Natural killer cell (primary cell): ENCODE measurements around the gene WDFY4. TPM values are rescaled to one million over a fixed set of nuclear protein-coding genes. Genes with fewer than 3 reads are reported as not detected.

Experiments
- ATAC-seq, 3 donors: fragments of 150-1000 bp in 2 of 3; fragments of 200-7000 bp in 1 of 3; cut with Tn5 transposase; 1 replicate in 1 of 3; 2 replicates in 2 of 3; pipeline ENCODE4 v1.10.0; 2021; ENCODE audit warnings: mild to moderate bottlenecking in 2 of 3, moderate library complexity in 2 of 3
- DNase-seq, 2 donors: peaks; one replicate each; pipeline versions ENCODE4 v3.0.0 to v3.0.0-alpha.2; 2013 to 2021; ENCODE audit warnings: mixed read lengths in 1 of 2
- H3K27ac ChIP-seq: one replicate; pipeline ENCODE4 v1.5.1; 2013; ENCODE audit warnings: mild to moderate bottlenecking, low read length
- H3K27me3 ChIP-seq: one replicate; pipeline ENCODE4 v1.6.1; 2013; ENCODE audit warnings: low read length; ENCODE audit not compliant: control insufficient read depth, insufficient read depth
- H3K36me3 ChIP-seq: one replicate; pipeline ENCODE4 v1.6.1; 2013; ENCODE audit warnings: low read length; ENCODE audit not compliant: control insufficient read depth, insufficient read depth
- H3K4me1 ChIP-seq: one replicate; pipeline ENCODE4 v1.6.1; 2013; ENCODE audit warnings: low read length; ENCODE audit not compliant: control insufficient read depth, insufficient read depth
- H3K4me3 ChIP-seq: one replicate; pipeline ENCODE4 v1.5.1; 2013; ENCODE audit warnings: low read length
- H3K9me3 ChIP-seq: one replicate; pipeline ENCODE4 v1.6.1; 2013; ENCODE audit warnings: low read length; ENCODE audit not compliant: control insufficient read depth, insufficient read depth
- H3K27ac Mint-ChIP-seq, 2 donors: one replicate each; pipeline ENCODE4 v1.8.0; 2022; ENCODE audit warnings: mild to moderate bottlenecking in 2 of 2, mixed read lengths in 2 of 2, moderate library complexity in 1 of 2
- H3K27me3 Mint-ChIP-seq, 2 donors: one replicate each; pipeline ENCODE4 v1.8.0; 2022; ENCODE audit warnings: low read depth in 2 of 2, mixed read lengths in 2 of 2
- H3K36me3 Mint-ChIP-seq: one replicate; pipeline ENCODE4 v1.8.0; 2022; ENCODE audit warnings: mixed read lengths
- H3K4me1 Mint-ChIP-seq, 2 donors: one replicate each; pipeline ENCODE4 v1.8.0; 2022; ENCODE audit warnings: mixed read lengths in 2 of 2
- H3K4me3 Mint-ChIP-seq: one replicate; pipeline ENCODE4 v1.8.0; 2022; ENCODE audit warnings: mild to moderate bottlenecking, moderate library complexity, mixed read lengths
- H3K9me3 Mint-ChIP-seq, 2 donors: one replicate each; pipeline ENCODE4 v1.8.0; 2022; ENCODE audit warnings: mixed read lengths in 2 of 2
- WGBS: methylation state at CpG from one replicate; pipeline ENCODE4 v1.1.7; 2013; ENCODE audit warnings: missing lambda C conversion rate; ENCODE audit not compliant: insufficient coverage; 5-methylcytosine and 5-hydroxymethylcytosine counted together
- intact Hi-C: fragments of 100-400 bp; cut with micrococcal nuclease; formaldehyde crosslinking; loops from one replicate; pipeline ENCODE4 v1.14.2; 2022
- total RNA-seq, 4 donors: library from RNA; stranded (reverse); fragments of 120-200 nt in 1 of 4; gene quantifications; one replicate each; pipeline versions ENCODE4 v1.2.3 to v1.2.4, GENCODE V29; 2013 to 2022
- TF ChIP-seq, protein P1 (sequence below): fragments of 200-600 bp; IDR thresholded peaks from one replicate; pipeline ENCODE4 v1.8.0; 2022; ENCODE audit warnings: antibody characterized with exemption

Gene WDFY4
- total RNA-seq, 3 donors from 2014 or later (not counting 1 experiment from before 2014, with no cell fraction given) = 1.7 to 8.4 (median 3.5) TPM

DNA sequence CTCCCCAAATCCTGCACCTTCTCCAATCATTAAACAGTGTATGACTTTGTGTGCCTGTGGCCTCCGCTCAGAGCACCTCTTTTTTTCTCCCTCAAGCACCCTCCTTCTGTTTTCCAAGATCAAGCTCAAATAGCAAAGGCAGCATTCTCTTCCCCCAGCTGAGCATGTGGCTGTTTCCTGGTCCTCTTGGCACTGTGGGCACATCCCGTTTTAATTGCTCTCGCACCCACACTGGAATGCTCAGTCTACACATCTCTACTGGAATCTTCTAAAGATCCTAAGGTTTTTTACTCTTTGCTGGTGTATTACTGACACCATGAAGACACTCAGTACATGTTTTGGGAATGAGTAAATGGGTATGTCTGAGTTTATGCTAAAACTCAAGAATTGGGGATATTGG is 107.4 kb downstream of the WDFY4 start:
- H3K9me3 Mint-ChIP-seq = no peaks in the 10 kb centered on the region
- 91% methylated on average over 3 of the region's 3 CpGs for WGBS
- no peak overlapping the region for H3K4me3 Mint-ChIP-seq
- H3K4me1 Mint-ChIP-seq = no peaks in the 10 kb centered on the region
- H3K36me3 ChIP-seq = no peaks in the 10 kb centered on the region
- TF ChIP-seq, protein P1, sequence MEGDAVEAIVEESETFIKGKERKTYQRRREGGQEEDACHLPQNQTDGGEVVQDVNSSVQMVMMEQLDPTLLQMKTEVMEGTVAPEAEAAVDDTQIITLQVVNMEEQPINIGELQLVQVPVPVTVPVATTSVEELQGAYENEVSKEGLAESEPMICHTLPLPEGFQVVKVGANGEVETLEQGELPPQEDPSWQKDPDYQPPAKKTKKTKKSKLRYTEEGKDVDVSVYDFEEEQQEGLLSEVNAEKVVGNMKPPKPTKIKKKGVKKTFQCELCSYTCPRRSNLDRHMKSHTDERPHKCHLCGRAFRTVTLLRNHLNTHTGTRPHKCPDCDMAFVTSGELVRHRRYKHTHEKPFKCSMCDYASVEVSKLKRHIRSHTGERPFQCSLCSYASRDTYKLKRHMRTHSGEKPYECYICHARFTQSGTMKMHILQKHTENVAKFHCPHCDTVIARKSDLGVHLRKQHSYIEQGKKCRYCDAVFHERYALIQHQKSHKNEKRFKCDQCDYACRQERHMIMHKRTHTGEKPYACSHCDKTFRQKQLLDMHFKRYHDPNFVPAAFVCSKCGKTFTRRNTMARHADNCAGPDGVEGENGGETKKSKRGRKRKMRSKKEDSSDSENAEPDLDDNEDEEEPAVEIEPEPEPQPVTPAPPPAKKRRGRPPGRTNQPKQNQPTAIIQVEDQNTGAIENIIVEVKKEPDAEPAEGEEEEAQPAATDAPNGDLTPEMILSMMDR = no peak
- no peak overlapping the region for H3K27ac Mint-ChIP-seq
- H3K4me3 ChIP-seq = no peak overlapping the region
- DNase-seq (no peak), ATAC-seq (no peak)
- H3K36me3 Mint-ChIP-seq = no peaks in the 10 kb centered on the region
- intact Hi-C loops = no loop called here
- no peaks in the 10 kb centered on the region for H3K27me3 ChIP-seq
- H3K27ac ChIP-seq = no peak overlapping the region
- H3K27me3 Mint-ChIP-seq = peaks cover 15 to 32% of the 10 kb centered on the region in 2 donors
- H3K9me3 ChIP-seq = no peaks in the 10 kb centered on the region
- H3K4me1 ChIP-seq = no peaks in the 10 kb centered on the region

DNA sequence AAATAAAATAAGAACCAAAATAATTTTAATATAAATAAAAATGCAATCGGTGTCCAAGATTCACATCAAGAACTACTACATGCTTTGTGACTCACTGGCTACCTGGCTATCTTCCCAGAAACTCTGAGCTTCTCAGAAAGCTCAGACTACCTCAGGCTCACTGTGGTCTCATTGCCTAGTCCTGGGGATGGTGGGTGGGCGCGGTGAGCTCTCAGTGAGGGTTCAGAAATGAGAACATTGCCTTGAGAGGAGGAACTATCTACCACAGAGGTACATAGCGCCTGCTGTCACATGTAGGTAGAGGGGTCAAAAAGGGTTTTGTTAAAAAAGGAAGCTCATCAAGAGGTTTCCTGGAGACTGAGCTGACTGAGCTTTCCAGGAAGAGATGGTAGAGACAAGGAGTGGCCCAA is 108.0 kb downstream of the WDFY4 start:
- no peaks in the 10 kb centered on the region for H3K9me3 ChIP-seq
- TF ChIP-seq, protein P1 = no peak
- Mint-ChIP-seq H3K27me3 (peaks cover 15 to 26% of the 10 kb centered on the region in 2 donors), H3K9me3 (no peaks in the 10 kb centered on the region), H3K4me1 (no peaks in the 10 kb centered on the region), H3K36me3 (no peaks in the 10 kb centered on the region), H3K27ac (no peak overlapping the region), H3K4me3 (no peak overlapping the region)
- WGBS = 79% methylated on average over 4 of the region's 4 CpGs
- H3K4me3 ChIP-seq = no peak overlapping the region
- intact Hi-C loops = no loop called here
- no peaks in the 10 kb centered on the region for H3K4me1 ChIP-seq
- ATAC-seq = no peak
- H3K27ac ChIP-seq = no peak overlapping the region
- no peak for DNase-seq
- H3K27me3 ChIP-seq = no peaks in the 10 kb centered on the region
- H3K36me3 ChIP-seq = no peaks in the 10 kb centered on the region

DNA sequence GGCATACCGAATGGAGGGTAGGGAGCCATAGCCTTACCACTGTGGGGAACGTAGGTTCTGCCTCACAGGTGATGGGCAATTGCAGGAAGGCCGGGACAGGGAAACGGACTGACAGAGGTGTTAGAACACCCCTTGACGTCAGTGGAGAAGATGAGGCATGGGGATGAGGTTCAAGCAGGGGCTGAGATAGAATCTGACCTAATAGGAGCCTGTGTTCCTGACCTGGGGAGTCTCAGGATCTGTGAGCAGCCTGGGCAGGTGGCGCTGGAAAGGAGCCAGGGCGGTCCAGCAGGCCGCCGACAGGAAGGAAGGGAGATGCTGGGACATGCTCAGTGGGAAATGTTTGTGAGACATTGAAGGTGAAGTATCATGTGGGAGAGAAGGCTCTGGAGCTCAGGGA is 109.4 kb downstream of the WDFY4 start:
- intact Hi-C loops = no loop called here
- H3K9me3 ChIP-seq = no peaks in the 10 kb centered on the region
- WGBS = 88% methylated on average over 9 of the region's 9 CpGs
- no peak overlapping the region for H3K27ac ChIP-seq
- ATAC-seq = no peak
- TF ChIP-seq, protein P1 = no peak
- H3K4me1 ChIP-seq = no peaks in the 10 kb centered on the region
- no peaks in the 10 kb centered on the region for H3K36me3 ChIP-seq
- H3K4me3 ChIP-seq = no peak overlapping the region
- Mint-ChIP-seq H3K4me1 (no peaks in the 10 kb centered on the region), H3K36me3 (no peaks in the 10 kb centered on the region), H3K9me3 (no peaks in the 10 kb centered on the region), H3K27me3 (peaks cover 12 to 21% of the 10 kb centered on the region in 2 donors), H3K4me3 (no peak overlapping the region), H3K27ac (no peak overlapping the region)
- DNase-seq = no peak
- H3K27me3 ChIP-seq = no peaks in the 10 kb centered on the region

DNA sequence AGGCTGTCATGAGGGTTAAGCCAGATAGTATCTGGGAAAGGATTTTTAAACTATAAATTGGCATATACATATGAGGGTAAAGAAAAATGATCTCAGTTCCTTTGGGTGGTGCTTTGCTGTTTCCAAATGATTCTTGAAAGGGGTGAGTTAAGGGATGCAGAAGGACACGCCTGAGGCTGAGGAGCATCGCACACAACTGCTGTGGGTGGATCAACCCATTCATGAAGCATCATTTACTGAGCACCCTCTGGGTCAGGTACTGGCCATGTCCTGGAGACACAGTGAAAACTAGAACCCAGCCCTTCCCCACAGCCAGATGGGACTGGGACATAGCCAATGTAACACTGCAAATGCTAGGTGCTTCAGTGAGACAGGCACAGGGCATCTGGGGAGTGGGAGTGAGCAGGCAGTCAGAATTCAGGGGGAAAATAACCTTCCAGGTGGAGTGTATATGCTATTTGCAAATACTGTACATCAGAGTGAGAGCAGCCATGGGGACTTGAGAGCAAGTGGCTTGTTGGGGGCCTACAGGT is 112.1 kb downstream of the WDFY4 start:
- no peaks in the 10 kb centered on the region for H3K27me3 ChIP-seq
- TF ChIP-seq, protein P1 = no peak
- intact Hi-C loops = no loop called here
- H3K4me3 ChIP-seq = no peak overlapping the region
- no peaks in the 10 kb centered on the region for H3K36me3 Mint-ChIP-seq
- no peak for ATAC-seq
- H3K9me3 Mint-ChIP-seq = peaks cover 4% of the 10 kb centered on the region in 2 donors
- no peak for DNase-seq
- no peaks in the 10 kb centered on the region for H3K9me3 ChIP-seq
- H3K36me3 ChIP-seq = no peaks in the 10 kb centered on the region
- peaks cover 5 to 7% of the 10 kb centered on the region in 2 donors for H3K27me3 Mint-ChIP-seq
- H3K27ac Mint-ChIP-seq = no peak overlapping the region
- H3K4me1 ChIP-seq = peaks cover 18% of the 10 kb centered on the region
- H3K27ac ChIP-seq = no peak overlapping the region
- H3K4me1 Mint-ChIP-seq = peaks cover 20% of the 10 kb centered on the region in 2 donors
- 96% methylated on average over 2 of the region's 2 CpGs for WGBS
- H3K4me3 Mint-ChIP-seq = no peak overlapping the region
